Pancreas (tissue), 10 donors: ENCODE measurements around the gene OR51B4. TPM values are rescaled to one million over a fixed set of nuclear protein-coding genes. Genes with fewer than 3 reads are reported as not detected.
"Not testable (repeated sequence)": the region's sequence is repeated elsewhere in the genome, so short reads cannot be mapped to it uniquely, and the experiment has no call there.

Experiments used
- ATAC-seq, 4 donors: fragments of 200-7000 bp; cut with Tn5 transposase; one replicate each; pipeline versions ENCODE4 v1.8.0 to v1.9.1; 2020; ENCODE audit warnings: mild to moderate bottlenecking in 4 of 4, moderate library complexity in 4 of 4
- DNase-seq, 6 donors: peaks; one replicate each; pipeline ENCODE4 v3.0.0-alpha.2; 2020
- FAIRE-seq: peaks from 2 replicates; lab custom pipeline; 2012; peaks lifted over from hg19 to GRCh38; lab: Jason Lieb, UNC
- H3K27ac ChIP-seq, 4 donors: fragments of 200-600 bp; sonication (generic); 1 replicate in 3 of 4; 2 replicates in 1 of 4; pipeline versions ENCODE4 v1.5.0 to v1.8.0; 2020
- H3K27me3 ChIP-seq, 4 donors: fragments of 200-600 bp; one replicate each; pipeline ENCODE4 v1.8.0; 2021
- H3K36me3 ChIP-seq, 3 donors: fragments of 200-600 bp; sonication (generic) in 1 of 3; one replicate each; pipeline versions ENCODE4 v1.5.0 to v1.8.0; 2020 to 2021
- H3K4me1 ChIP-seq, 3 donors: fragments of 200-600 bp; one replicate each; pipeline ENCODE4 v1.8.0; 2021
- H3K4me3 ChIP-seq, 4 donors: fragments of 200-600 bp; sonication (generic) in 2 of 4; one replicate each; pipeline versions ENCODE4 v1.5.0 to v1.8.0; 2020 to 2021
- H3K9me3 ChIP-seq, 4 donors: fragments of 200-600 bp; one replicate each; pipeline ENCODE4 v1.8.0; 2021
- CTCF ChIP-seq, 4 donors: fragments of 200-600 bp; sonication (generic) in 3 of 4; IDR thresholded peaks; one replicate each; pipeline versions ENCODE4 v1.5.0 to v1.8.0; 2021; ENCODE audit warnings: antibody characterized with exemption in 4 of 4
- WGBS, 2 donors: extraction: QIAGEN DNeasy Blood & Tissue Kit; methylation state at CpG; one replicate each; pipeline ENCODE4 v1.1.7; 2013; 5-methylcytosine and 5-hydroxymethylcytosine counted together
- intact Hi-C, 3 donors: fragments of 100-400 bp; cut with DNase I; formaldehyde crosslinking; loops; one replicate each; pipeline versions ENCODE4 v1.11.1 to v1.14.2; 2022
- polyA plus RNA-seq, 2 donors: library from polyadenylated mRNA; stranded (reverse); fragments of 200-250 nt; gene quantifications; one replicate each; pipeline ENCODE4 v1.2.3, GENCODE V29; 2013
- total RNA-seq, 6 donors: library from RNA; stranded (reverse); fragmentation: NEBNext Ultra II Directional in 4 of 6; extraction: Animal tissue kit (Norgen Biotek cat#: 25700) in 4 of 6; gene quantifications; one replicate each; pipeline versions ENCODE4 v1.2.1 to v1.2.4, GENCODE V29; 2021 to 2023
- donor health status: healthy with polysubstance abuse.
- donor health status: DM: no; HTN: no; CAD: no; lungs with moderate emphysema.
- donor health status: DM: no; HTN: no; CAD: no.
- donor health status: control.
- donor health status: control.
- donor health status: Bipolar disorder and iron deficiency.
- donor health status: DM: yes; HTN: yes; CAD: no.
- donor health status: DM: no; HTN: no; CAD: no.
- donor health status: DM: no; HTN: no; CAD: no.
- donor health status: DM: yes; HTN: yes; CAD: no.

The OR51B4 gene
- total and polyA plus RNA-seq, 8 donors = not detected

- H3K9me3 ChIP-seq = no peaks in the 10 kb centered on the region
- intact Hi-C loops = no loop called here
- H3K27me3 ChIP-seq = no peaks in the 10 kb centered on the region
- H3K4me1 ChIP-seq = no peaks in the 10 kb centered on the region
- 58 to 70% methylated on average over 6 of the region's 6 CpGs for WGBS, 2 donors
- FAIRE-seq (no peak), DNase-seq (no peak), ATAC-seq (no peak)
- no peak within 1 kb of the TSS for H3K27ac ChIP-seq
- no peak for TF ChIP-seq CTCF (IDR thresholded peaks at IDR 0.05)
- no peaks in the 10 kb centered on the region for H3K36me3 ChIP-seq
- no peak within 1 kb of the TSS for H3K4me3 ChIP-seq
These were observed 42.0 kb upstream of the OR51B4 start, which contains the start of gene OR51B5 for GRCh38 chr11:5343474-5344335. Gene OR51B5 (minus strand): TSS chr11:5343524. CDS start chr11:5343524, 0 bp downstream.

GRCh38 chr11:5339771-5340322 is 38.1 kb upstream of the OR51B4 start:
- intact Hi-C loops = no loop called here
- FAIRE-seq (no peak), ATAC-seq (no peak), DNase-seq (no peak)
- 80 to 81% methylated on average over 1 of the region's 1 CpG for WGBS, 2 donors
- no peaks in the 10 kb centered on the region for H3K36me3 ChIP-seq
- H3K27me3 ChIP-seq = no peaks in the 10 kb centered on the region
- no peak overlapping the region for H3K4me3 ChIP-seq
- no peak overlapping the region for H3K27ac ChIP-seq
- H3K9me3 ChIP-seq = no peaks in the 10 kb centered on the region
- no peak for TF ChIP-seq CTCF (IDR thresholded peaks at IDR 0.05)
- no peaks in the 10 kb centered on the region for H3K4me1 ChIP-seq

- not testable (repeated sequence) for FAIRE-seq
These were observed 35.5 kb upstream of the OR51B4 start for GRCh38 chr11:5337253-5337652.

DNA sequence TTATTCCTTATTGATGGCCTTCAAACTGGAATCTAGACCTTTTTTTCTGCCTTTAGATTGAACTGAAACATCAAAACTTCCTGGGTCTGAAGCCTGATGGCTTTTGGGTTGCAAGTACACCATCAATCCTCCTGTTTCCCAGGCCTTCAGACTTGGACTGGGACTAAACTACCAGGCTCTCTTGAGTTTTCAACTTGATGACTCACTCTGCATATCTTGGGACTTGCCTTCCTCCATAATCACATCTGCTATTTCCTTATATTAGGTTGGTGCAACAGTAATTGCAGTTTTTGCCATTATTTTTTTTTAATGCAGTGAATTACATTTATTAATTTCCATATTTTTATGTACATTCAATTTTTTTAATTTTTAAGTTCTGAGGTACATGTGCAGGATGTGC is 34.6 kb upstream of the OR51B4 start:
- ATAC-seq (no peak), DNase-seq (no peak), FAIRE-seq (no peak)
- H3K4me1 ChIP-seq = no peaks in the 10 kb centered on the region
- no peaks in the 10 kb centered on the region for H3K9me3 ChIP-seq
- H3K27me3 ChIP-seq = no peaks in the 10 kb centered on the region
- no peak overlapping the region for H3K27ac ChIP-seq
- H3K36me3 ChIP-seq = no peaks in the 10 kb centered on the region
- no peak overlapping the region for H3K4me3 ChIP-seq
- intact Hi-C loops = no loop called here
- no peak for TF ChIP-seq CTCF (IDR thresholded peaks at IDR 0.05)

More at GRCh38 chr11:5337253-5337652, 35.5 kb upstream of the OR51B4 start:
- H3K36me3 ChIP-seq, H3K9me3 ChIP-seq, DNase-seq, H3K4me3 ChIP-seq, intact Hi-C loops, H3K27me3 ChIP-seq, H3K4me1 ChIP-seq, H3K27ac ChIP-seq, ATAC-seq: not testable (repeated sequence)
- WGBS, 2 donors = 46 to 51% methylated on average over 1 of the region's 1 CpG

DNA sequence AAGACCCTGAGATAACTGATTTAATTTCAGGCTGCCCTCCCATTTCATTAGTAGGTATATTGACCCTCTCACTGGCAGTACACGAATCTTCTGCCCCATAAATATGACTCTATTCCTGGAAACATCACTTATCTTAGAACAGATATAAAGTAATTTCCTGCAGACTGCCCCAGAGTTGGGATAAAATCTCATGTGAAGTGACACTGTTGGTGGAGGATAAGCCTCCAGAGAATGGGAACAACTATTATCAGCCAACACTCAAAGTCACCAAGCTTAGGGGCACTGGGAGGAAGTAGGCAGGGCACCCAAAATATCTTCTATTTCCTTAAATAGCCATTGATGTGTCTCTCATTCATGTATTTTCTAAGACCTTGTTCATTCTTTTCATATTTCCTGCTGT is 33.4 kb upstream of the OR51B4 start:
- Histone ChIP-seq H3K4me1 (no peaks in the 10 kb centered on the region), H3K27ac (no peak overlapping the region), H3K27me3 (no peaks in the 10 kb centered on the region), H3K36me3 (no peaks in the 10 kb centered on the region), H3K9me3 (no peaks in the 10 kb centered on the region), H3K4me3 (no peak overlapping the region)
- ATAC-seq = no peak
- no peak for FAIRE-seq
- no peak for TF ChIP-seq CTCF (IDR thresholded peaks at IDR 0.05)
- WGBS, 2 donors = 28 to 42% methylated on average over 1 of the region's 1 CpG
- intact Hi-C loops = no loop called here
- no peak for DNase-seq
